Stimulated activated CD4-positive, alpha-beta T cell treated with anti-CD3 and anti-CD28 coated beads, Interleukin-4, amount 100 ng/mL, for 4 hours (primary cell): ENCODE results near the gene SOCS6.
"Not testable (repeated sequence)": the region's sequence is repeated elsewhere in the genome, so short reads cannot be mapped to it uniquely, and the experiment has no call there.

Source experiments
- DNase-seq, 2 experiments: peaks; one replicate each; pipeline ENCODE4 v3.0.0-alpha.2; 2020

The SOCS6 gene

DNA sequence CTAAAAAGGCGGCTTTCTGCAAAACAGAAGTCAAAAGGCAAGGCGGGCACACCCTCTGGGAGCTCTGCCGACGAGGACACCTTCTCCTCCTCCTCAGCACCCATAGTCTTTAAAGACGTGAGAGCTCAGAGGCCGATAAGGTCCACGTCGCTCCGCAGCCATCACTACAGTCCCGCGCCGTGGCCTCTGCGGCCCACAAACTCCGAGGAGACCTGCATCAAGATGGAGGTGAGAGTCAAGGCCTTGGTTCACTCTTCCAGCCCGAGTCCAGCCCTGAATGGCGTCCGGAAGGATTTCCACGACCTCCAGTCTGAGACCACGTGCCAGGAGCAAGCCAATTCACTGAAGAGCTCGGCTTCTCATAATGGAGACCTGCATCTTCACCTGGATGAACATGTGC, 36.1 kb downstream of the SOCS6 start:
- DNase-seq = no peak

DNA sequence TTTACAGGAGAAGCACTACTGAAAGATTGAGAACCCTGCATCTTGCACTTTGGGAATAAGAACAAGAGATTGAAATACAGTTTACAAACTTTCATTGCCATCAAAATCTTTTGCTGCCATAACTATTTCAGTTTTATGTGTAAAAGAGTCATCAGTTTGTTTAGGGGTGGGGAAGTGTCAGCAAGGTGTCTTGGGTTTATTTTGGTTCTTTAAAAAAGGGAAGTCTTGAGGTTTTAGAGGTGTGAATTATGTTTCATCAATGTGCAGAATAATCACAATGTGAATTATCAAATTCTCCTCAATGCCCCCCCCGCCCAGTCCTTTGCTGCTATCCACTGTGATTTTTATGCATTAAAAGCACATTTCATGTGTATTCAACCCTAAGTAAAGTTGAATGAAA, 37.4 kb downstream of the SOCS6 start:
- DNase-seq = no peak

- DNase-seq = no peak
Measured at GRCh38 chr18:70328169-70328568, 39.3 kb downstream of the SOCS6 start.

DNA sequence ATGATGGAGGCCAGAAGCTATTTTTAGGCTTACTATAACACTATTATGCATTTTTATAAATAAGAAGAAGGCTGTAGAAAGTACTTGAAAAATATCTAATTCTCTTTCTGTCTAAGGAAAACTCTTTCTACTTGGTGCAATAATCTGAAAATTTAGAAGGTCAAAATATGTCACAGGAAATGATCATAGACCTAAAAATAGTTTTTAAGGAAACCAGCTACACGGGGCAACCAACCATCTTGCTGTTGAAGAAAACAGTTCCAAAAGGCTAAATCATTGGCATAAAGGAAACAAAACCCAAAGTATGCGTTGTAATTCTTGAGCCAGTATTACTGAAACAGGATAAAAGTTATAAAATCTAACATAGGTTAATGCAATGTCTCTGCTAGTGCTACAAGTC, 40.2 kb downstream of the SOCS6 start:
- DNase-seq = no peak

DNA sequence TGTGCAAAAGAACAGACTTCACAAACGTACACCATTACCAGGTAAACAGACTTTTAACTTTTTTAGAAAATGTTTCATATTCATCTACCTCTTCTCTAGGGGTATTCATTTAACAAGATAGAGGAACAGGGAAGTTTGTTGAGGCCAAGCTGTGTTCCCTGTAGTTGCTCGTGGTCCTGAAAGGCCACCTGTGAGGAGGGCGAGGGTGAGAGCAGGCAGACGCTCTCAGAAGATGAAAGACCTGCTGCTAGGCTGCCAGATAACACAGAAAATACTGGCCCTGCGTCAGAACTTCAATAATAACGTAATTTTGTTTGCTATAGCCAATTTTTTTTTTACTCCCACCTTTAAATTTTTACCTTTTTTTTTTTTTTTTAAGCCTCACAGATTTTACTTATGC, 42.0 kb downstream of the SOCS6 start:
- DNase-seq = no peak

DNA sequence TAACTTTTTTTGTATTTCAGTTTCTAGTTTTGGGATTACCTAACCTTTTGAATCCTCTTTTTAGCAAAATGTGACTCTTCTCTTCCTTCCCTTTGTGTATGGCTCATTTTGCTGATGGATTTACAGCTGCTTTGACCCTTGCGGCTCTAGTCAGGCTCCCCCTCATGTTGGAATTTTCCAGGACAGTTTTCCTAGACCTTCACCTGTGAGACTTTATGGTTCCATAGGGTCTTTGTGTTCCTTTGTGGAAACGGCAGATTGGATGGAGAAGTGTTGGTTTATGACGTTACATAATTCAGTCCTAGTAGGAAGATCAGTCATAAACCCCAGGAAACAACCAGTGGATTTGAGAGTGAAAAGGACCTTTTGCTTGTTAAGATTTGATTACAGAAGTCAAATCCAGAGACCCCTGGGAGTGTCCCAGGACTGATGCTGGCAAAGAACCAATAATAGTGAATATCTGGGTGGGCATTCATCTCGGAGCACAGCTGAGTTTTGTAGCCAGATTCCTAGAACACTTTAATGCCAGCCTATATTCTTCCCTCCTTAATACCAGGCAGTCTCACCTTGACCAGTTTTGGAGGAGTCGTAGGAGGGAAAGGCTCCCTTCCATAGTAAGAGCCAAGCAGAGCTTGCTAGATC, 42.7 kb downstream of the SOCS6 start:
- DNase-seq = no peak

GRCh38 chr18:70332694-70333093, 43.8 kb downstream of the SOCS6 start:
- DNase-seq = no peak

DNA sequence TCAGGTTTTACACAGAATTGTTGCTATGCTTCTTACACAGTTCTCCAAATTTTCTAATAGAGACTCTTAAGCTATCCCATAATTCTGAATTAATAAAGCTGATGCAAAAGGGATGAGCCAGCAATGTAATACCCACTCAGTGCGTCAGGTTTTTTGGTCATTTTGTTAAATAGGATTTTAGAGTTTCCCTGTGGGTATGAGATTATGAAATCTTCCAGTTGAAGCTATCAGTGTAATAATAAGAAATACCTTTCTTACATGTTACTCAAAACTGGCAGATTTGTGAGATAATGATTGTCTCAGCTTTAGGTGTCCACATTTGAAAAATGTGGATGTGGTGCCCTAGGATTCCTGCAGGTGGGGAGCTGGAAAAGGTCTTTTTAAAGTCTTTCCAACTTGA, 44.5 kb downstream of the SOCS6 start:
- no peak for DNase-seq

DNA sequence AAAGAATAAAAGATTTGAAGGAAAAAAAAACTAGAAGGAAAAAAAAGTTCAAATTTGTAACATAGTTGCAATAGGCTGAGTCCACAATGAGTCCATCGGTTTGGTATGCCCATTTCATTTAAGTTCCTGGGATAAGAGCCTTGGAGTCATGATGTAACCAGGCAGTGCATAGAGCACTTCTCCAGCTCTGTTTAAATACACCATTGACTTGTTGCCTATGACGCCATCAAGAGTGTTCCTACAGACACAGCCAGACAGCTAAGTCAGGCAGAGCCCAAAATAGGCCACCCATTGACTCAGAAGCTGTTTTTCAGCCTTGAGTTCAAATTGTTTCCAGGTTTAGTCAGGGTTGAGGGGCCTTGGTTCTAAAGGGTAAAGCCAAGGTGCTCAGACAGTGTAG, 44.9 kb downstream of the SOCS6 start:
- no peak for DNase-seq

DNA sequence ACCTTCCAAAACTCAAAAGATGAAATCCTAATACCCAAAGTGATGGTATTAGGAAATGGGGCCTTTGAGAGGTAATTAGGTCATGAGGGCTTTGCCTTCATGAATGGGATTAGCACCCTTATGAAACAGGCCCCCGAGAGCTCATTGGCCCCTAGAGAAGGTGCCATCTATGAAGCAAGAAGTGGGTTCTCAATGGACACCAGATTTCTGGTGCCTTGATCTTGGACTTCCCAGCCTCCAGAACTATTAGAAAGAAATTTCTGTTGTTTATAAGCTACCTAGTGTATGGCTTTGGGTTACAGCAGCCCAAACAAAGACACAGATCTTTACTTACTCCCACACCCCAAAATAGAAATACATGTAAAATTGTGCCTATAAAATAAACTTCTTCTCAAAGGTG, 45.4 kb downstream of the SOCS6 start:
- no peak for DNase-seq

GRCh38 chr18:70334728-70335329, 46.0 kb downstream of the SOCS6 start:
- DNase-seq = no peak

DNA sequence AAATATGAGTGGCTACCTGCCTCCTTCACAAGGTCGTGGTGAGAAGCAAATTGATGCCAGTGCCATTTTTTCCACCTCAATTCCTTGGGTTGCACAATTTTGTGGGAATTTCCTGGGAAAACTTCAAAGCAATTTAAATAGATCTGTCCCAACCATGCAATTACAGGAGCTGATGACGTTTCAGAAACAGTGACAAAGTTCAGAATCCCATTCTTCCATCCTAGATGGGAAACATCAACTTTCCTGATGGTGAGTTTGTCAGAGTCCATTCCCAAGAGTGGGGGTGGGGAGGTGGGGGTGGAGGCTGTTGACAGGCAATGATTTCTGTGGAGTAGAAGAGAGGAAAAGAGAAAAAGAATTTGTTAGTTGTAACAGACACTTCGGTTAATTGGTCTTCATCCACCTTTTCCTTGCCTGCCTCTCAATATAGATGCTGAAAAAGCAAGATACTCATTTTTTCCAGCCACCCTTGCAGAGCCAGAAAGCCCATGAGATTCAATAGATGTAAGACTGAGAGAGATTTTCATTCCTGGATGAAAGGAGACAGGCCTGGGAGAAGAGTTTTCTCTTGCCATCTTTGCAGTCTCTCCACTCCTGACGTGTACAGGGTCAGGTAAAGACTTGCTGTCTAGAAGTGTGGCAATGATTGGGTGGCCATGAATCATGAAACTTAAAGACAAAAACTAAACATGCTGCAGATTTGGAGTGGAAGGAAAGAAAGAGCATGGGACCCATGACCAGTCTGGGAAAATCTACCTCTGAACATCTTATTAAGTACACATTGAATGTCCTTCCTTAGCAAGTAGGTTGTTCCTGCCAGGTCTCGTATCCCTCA, 47.3 kb downstream of the SOCS6 start:
- DNase-seq = no peak

DNA sequence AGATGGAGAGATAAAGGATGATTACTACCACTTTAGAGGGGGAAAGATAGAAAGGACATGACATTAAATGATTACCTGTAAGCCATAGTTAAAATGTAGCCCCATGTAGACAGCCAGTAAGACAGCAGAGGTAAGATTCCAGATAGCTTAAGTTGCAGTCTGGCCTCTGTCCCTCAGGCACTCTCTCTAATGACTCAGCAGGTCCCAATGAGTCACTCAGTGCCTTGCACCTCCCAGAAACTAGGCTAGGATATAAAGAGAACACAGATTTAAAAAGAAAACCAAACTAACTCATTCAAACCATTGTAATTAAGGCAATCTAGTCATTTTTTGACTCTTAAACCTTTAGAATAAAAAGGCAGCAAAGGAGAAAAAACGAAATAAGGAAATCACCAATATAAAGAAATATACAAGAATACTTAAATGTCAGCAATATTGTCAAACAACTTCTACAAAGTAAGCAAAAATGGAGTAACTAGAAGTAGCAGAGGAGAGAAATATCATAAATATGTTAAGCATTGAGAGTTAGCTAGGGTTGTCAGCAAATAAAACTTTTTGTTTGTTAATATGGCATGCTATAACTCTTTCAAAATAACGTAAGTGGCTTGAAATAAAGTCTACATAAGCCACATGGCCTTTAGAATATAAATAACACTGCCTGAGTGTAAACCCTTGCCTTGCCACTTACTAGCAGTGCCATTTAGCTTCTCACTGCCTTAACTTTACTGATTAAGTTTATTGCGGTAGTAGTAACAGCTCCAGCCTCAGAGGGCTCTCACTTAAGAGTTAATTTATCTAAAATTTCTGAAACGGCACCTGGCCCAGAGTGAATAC, 48.5 kb downstream of the SOCS6 start:
- no peak for DNase-seq

DNA sequence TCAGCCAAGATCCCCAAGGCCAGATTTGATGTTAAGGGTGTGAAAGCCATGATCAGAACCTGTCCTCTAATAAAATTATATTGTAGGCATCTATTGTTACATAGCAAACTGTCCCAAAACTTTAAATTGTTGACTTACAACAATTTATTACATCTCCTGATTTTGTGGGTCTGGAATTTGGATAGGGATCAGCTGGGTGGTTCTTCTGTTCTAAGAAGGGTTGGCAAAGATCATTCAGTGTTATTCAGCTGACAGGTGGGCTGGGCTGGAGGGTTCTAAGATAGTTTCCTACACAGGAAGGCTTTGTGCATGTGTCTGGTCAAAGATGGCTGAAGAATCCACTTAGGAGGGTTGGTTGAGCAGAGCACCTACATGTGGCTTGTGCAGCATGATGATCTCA, 50.0 kb downstream of the SOCS6 start:
- DNase-seq = no peak

GRCh38 chr18:70339915-70340314, 51.1 kb downstream of the SOCS6 start:
- DNase-seq = no peak

DNA sequence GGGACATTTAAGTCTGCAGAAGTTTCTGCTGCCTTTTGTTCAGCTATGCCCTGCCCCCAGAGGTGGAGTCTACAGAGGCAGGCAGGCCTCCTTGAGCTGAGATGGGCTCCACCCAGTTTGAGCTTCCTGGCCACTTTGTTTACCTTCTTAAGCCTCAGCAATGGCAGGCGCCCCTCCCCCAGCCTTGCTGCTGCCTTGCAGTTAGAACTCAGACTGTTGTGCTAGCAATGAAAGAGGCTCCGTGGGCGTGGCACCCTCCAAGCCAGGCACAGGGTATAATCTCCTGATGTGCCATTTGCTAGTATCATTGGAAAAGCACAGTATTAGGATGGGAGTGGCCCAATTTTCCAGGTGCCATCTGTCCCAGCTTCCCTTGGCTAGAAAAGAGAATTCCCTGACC, 59.6 kb downstream of the SOCS6 start:
- DNase-seq = not testable (repeated sequence)

- no peak for DNase-seq
Measured at GRCh38 chr18:70349316-70349715, 60.5 kb downstream of the SOCS6 start.

- no peak for DNase-seq
Measured at GRCh38 chr18:70354080-70354479, 65.2 kb downstream of the SOCS6 start.

- no peak for DNase-seq
Measured at GRCh38 chr18:70354771-70355170, 65.9 kb downstream of the SOCS6 start.

GRCh38 chr18:70355620-70356385, 67.0 kb downstream of the SOCS6 start:
- no peak for DNase-seq

GRCh38 chr18:70358105-70358406, 69.2 kb downstream of the SOCS6 start:
- DNase-seq = not testable (repeated sequence)

DNA sequence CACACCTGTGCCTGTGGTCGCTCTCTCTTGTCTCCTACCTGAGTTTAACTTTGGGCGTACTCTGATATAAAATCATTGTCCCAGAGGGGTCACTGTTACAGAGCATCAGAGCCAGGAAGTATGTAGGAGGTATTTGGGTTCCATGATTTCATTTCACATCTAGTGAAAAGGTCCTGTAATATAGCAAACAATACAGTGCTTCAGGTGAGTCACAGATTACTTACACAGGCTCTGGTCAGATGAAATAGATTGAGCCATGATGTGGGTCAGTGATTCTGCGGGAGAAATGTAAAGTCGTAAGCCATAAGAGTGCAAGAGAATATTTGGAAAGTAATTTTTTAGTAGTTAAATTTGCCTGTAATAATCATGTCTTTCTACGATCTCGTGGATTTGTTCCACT, 70.2 kb downstream of the SOCS6 start:
- no peak for DNase-seq

DNA sequence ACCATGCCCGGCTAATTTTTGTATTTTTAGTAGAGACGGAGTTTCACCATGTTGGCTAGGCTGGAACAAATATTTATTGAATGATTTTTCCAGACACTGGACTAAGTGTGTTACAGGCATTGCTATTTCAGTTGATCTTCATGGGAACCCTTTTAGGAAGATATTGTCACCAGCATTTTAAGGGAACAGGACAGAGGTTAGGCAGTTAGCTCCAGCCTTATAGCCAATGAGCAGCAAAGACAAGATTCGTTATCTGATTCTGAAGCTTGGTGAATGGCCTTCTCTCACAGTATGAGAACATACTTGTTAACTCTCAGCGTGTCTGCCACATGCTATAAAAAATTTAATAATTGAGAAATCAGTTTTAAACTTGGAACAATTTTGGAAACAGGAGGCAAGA, 73.4 kb downstream of the SOCS6 start:
- no peak for DNase-seq
